H7 (cell line): Measurements from ENCODE around the gene FAM186B. TPM values are rescaled to one million over a fixed set of nuclear protein-coding genes. Genes with fewer than 3 reads are reported as not detected.

Source experiments
- DNase-seq: peaks from one replicate; pipeline ENCODE4 v3.0.0; 2012
- H3K27me3 ChIP-seq: 2 replicates; pipeline ENCODE4 v1.6.0; 2011; ENCODE audit warnings: mild to moderate bottlenecking, low read length; ENCODE audit not compliant: control insufficient read depth, insufficient read depth
- H3K36me3 ChIP-seq: replicated peaks from 2 replicates; pipeline ENCODE4 v1.5.1; 2011; ENCODE audit warnings: low read length; ENCODE audit not compliant: control insufficient read depth, insufficient read depth
- H3K4me3 ChIP-seq: 2 replicates; pipeline ENCODE4 v1.5.1; 2011; ENCODE audit warnings: low read depth, mild to moderate bottlenecking, control low read depth, low read length, moderate library complexity; ENCODE audit not compliant: insufficient read depth
- total RNA-seq: library from RNA; depleted of rRNA; stranded (reverse); fragments of >200 nt; shearing (Covaris generic); gene quantifications from 2 replicates; pipeline ENCODE4 v1.2.3, GENCODE V29; 2014; rRNA removed

FAM186B gene
- total RNA-seq, 1 experiment from 2014 or later, result 0.21 TPM

GRCh38 chr12:49538510-49539403 is 66.7 kb downstream of the FAM186B start, which contains the start of gene KCNH3:
Gene KCNH3, plus strand, starts transcription at chr12:49539030. Its CDS starts 387 bp downstream, at chr12:49539417.
- H3K27me3 ChIP-seq, result peaks cover 85% of the 10 kb centered on the region
- peak; percentile 96 for DNase-seq
- peak within 1 kb of the TSS; percentile 32 for H3K4me3 ChIP-seq
- H3K36me3 ChIP-seq, result no peaks in the 10 kb centered on the region

GRCh38 chr12:49537752-49538509 is 67.5 kb downstream of the FAM186B start:
- peak overlapping the region; percentile 32 for H3K4me3 ChIP-seq
- H3K27me3 ChIP-seq, result peaks cover 77% of the 10 kb centered on the region
- no peaks in the 10 kb centered on the region for H3K36me3 ChIP-seq
- DNase-seq, result peak; percentile 84

Other genes with a start within 250 kb of the FAM186B start
- 30.2 and 31.9 TPM in 2 replicates for gene SPATS2, start 238.2 kb downstream of the FAM186B start, total RNA-seq
- gene KCNH3, start 66.6 kb downstream of the FAM186B start, total RNA-seq, result 0.97 TPM in 1 of 2 replicates, not detected in the other
- gene MCRS1, start 37.5 kb downstream of the FAM186B start, total RNA-seq, result 113 and 124 TPM in 2 replicates
- gene PRPF40B, start 17.9 kb upstream of the FAM186B start, total RNA-seq, result 22.9 and 28.9 TPM in 2 replicates
- gene FMNL3, start 101.8 kb upstream of the FAM186B start, total RNA-seq, result 16.0 and 19.4 TPM in 2 replicates
- gene TMBIM6, start 135.9 kb upstream of the FAM186B start, total RNA-seq, result 385 and 401 TPM in 2 replicates
- gene NCKAP5L, start 222.8 kb upstream of the FAM186B start, total RNA-seq, result 20.0 and 22.3 TPM in 2 replicates
- 1.4 and 1.6 TPM in 2 replicates for gene BCDIN3D, start 237.5 kb upstream of the FAM186B start, total RNA-seq